ENCODE measurements around the gene EIF4ENIF1.
"Not testable (repeated sequence)": the region's sequence is repeated elsewhere in the genome, so short reads cannot be mapped to it uniquely, and the experiment has no call there.

The EIF4ENIF1 gene

GRCh38 chr22:31446208-31446607, 43.4 kb downstream of the EIF4ENIF1 start:
- in situ Hi-C loops (cut with MboI; ENCODE audit: low sequenced_read_pairs), result no loop called here

GRCh38 chr22:31445642-31446041, 44.0 kb downstream of the EIF4ENIF1 start:
- in situ Hi-C loops (cut with MboI; ENCODE audit: low sequenced_read_pairs), result no loop called here

- in situ Hi-C loops (cut with MboI; ENCODE audit: low sequenced_read_pairs), result no loop called here
Measured at GRCh38 chr22:31443516-31443915, 46.1 kb downstream of the EIF4ENIF1 start.

- in situ Hi-C loops (cut with MboI; ENCODE audit: low sequenced_read_pairs), result no loop called here
Measured at GRCh38 chr22:31442768-31443489, 46.7 kb downstream of the EIF4ENIF1 start.

- in situ Hi-C loops (cut with MboI; ENCODE audit: low sequenced_read_pairs), result no loop called here
Measured at GRCh38 chr22:31441652-31442051, 48.0 kb downstream of the EIF4ENIF1 start.

- in situ Hi-C loops (cut with MboI; ENCODE audit: low sequenced_read_pairs), result no loop called here
Measured at GRCh38 chr22:31440681-31441080, 49.0 kb downstream of the EIF4ENIF1 start.

- in situ Hi-C loops (cut with MboI; ENCODE audit: low sequenced_read_pairs), result no loop called here
Measured at GRCh38 chr22:31439808-31440207, 49.8 kb downstream of the EIF4ENIF1 start.

GRCh38 chr22:31436132-31436531, 53.5 kb downstream of the EIF4ENIF1 start:
- in situ Hi-C loops (cut with MboI; ENCODE audit: low sequenced_read_pairs), result no loop called here

- in situ Hi-C loops (cut with MboI; ENCODE audit: low sequenced_read_pairs), result no loop called here
Measured at GRCh38 chr22:31431950-31432349, 57.7 kb downstream of the EIF4ENIF1 start.

GRCh38 chr22:31425331-31426050, 64.2 kb downstream of the EIF4ENIF1 start:
- in situ Hi-C loops (cut with MboI; ENCODE audit: low sequenced_read_pairs), result no loop called here

- in situ Hi-C loops (cut with MboI; ENCODE audit: low sequenced_read_pairs), result not testable (repeated sequence)
Measured at GRCh38 chr22:31402350-31402749, 87.3 kb downstream of the EIF4ENIF1 start.

- in situ Hi-C loops (cut with MboI; ENCODE audit: low sequenced_read_pairs), result no loop called here
Measured at GRCh38 chr22:31400023-31400397, 89.6 kb downstream of the EIF4ENIF1 start.

- in situ Hi-C loops (cut with MboI; ENCODE audit: low sequenced_read_pairs), result no loop called here
Measured at GRCh38 chr22:31399211-31400022, 90.2 kb downstream of the EIF4ENIF1 start, which contains the start of gene DRG1. Gene DRG1 (plus strand): TSS chr22:31399604. CDS start chr22:31399684, 80 bp downstream.

- in situ Hi-C loops (cut with MboI; ENCODE audit: low sequenced_read_pairs), result no loop called here
Measured at GRCh38 chr22:31398231-31398630, 91.4 kb downstream of the EIF4ENIF1 start.

- in situ Hi-C loops (cut with MboI; ENCODE audit: low sequenced_read_pairs), result no loop called here
Measured at GRCh38 chr22:31394326-31394725, 95.3 kb downstream of the EIF4ENIF1 start.

GRCh38 chr22:31393893-31394292, 95.7 kb downstream of the EIF4ENIF1 start:
- in situ Hi-C loops (cut with MboI; ENCODE audit: low sequenced_read_pairs), result no loop called here

Measured in HL-60/S4 (cell line).